HUES64 (cell line): ENCODE results near the gene CFAP90.

Experiments used
- H3K27ac ChIP-seq: 2 replicates; pipeline ENCODE4 v1.7.0; 2013; ENCODE audit warnings: low read depth, low read length, inconsistent platforms
- H3K27me3 ChIP-seq: 2 replicates; pipeline ENCODE4 v1.6.1; 2013; ENCODE audit warnings: mild to moderate bottlenecking, low read length; ENCODE audit not compliant: insufficient read depth
- H3K36me3 ChIP-seq: 2 replicates; pipeline ENCODE4 v1.6.1; 2013; ENCODE audit warnings: mild to moderate bottlenecking, low read length; ENCODE audit not compliant: insufficient read depth
- H3K4me1 ChIP-seq: 2 replicates; pipeline ENCODE4 v1.6.1; 2013; ENCODE audit warnings: mild to moderate bottlenecking, low read length, moderate library complexity; ENCODE audit not compliant: insufficient read depth
- H3K4me3 ChIP-seq: 2 replicates; pipeline ENCODE4 v1.5.1; 2013; ENCODE audit warnings: mild to moderate bottlenecking, low read length, moderate library complexity
- H3K9ac ChIP-seq: 2 replicates; pipeline ENCODE4 v1.6.1; 2013; ENCODE audit warnings: mild to moderate bottlenecking, low read depth, low read length
- H3K9me3 ChIP-seq: 2 replicates; pipeline ENCODE4 v1.6.1; 2013; ENCODE audit warnings: low read depth, low read length; ENCODE audit not compliant: insufficient read depth
- WGBS: fragments of 150-250, 120-280 bp; methylation state at CpG from one replicate; pipeline ENCODE4 v1.1.7; 2013; ENCODE audit warnings: missing lambda C conversion rate; 5-methylcytosine and 5-hydroxymethylcytosine counted together

CFAP90 gene

GRCh38 chr5:7848296-7848695 lies 2.6 kb downstream of the CFAP90 start:
- 96% methylated on average over 2 of the region's 2 CpGs for WGBS
- H3K36me3 ChIP-seq, result no peaks in the 10 kb centered on the region
- peaks cover 26% of the 10 kb centered on the region for H3K27me3 ChIP-seq

GRCh38 chr5:7846327-7846726 lies 4.6 kb downstream of the CFAP90 start:
- no peak overlapping the region for H3K4me3 ChIP-seq
- 75% methylated on average over 4 of the region's 5 CpGs for WGBS
- peaks cover 19% of the 10 kb centered on the region for H3K27me3 ChIP-seq
- H3K9ac ChIP-seq, result no peak overlapping the region
- peaks cover 4% of the 10 kb centered on the region; the same call in 1 of the 2 replicates for H3K4me1 ChIP-seq
- H3K9me3 ChIP-seq, result no peaks in the 10 kb centered on the region
- H3K36me3 ChIP-seq, result no peaks in the 10 kb centered on the region
- no peak overlapping the region for H3K27ac ChIP-seq

More at GRCh38 chr5:7848296-7848695, 2.6 kb downstream of the CFAP90 start:
- Histone ChIP-seq H3K27ac (no peak overlapping the region), H3K4me1 (peaks cover 4% of the 10 kb centered on the region; the same call in 1 of the 2 replicates), H3K9me3 (no peaks in the 10 kb centered on the region), H3K9ac (no peak overlapping the region), H3K4me3 (no peak overlapping the region)

- Histone ChIP-seq H3K27ac (no peak overlapping the region), H3K9ac (no peak overlapping the region), H3K9me3 (no peaks in the 10 kb centered on the region), H3K4me1 (peaks cover 4% of the 10 kb centered on the region; the same call in 1 of the 2 replicates), H3K27me3 (peaks cover 16% of the 10 kb centered on the region), H3K36me3 (no peaks in the 10 kb centered on the region), H3K4me3 (no peak overlapping the region)
- WGBS, result 94% methylated on average over 7 of the region's 7 CpGs
Observed at GRCh38 chr5:7845557-7845956, 5.4 kb downstream of the CFAP90 start.

- no peaks in the 10 kb centered on the region for H3K9me3 ChIP-seq
- H3K4me1 ChIP-seq, result peaks cover 4% of the 10 kb centered on the region; the same call in 1 of the 2 replicates
- peaks cover 16% of the 10 kb centered on the region for H3K27me3 ChIP-seq
- no peak overlapping the region for H3K27ac ChIP-seq
- no peaks in the 10 kb centered on the region for H3K36me3 ChIP-seq
- H3K9ac ChIP-seq, result no peak overlapping the region
- no peak overlapping the region for H3K4me3 ChIP-seq
Observed at GRCh38 chr5:7844901-7845300, 6.0 kb downstream of the CFAP90 start.

- Histone ChIP-seq H3K9ac (no peak overlapping the region), H3K4me3 (no peak overlapping the region), H3K27me3 (no peaks in the 10 kb centered on the region), H3K27ac (no peak overlapping the region), H3K4me1 (no peaks in the 10 kb centered on the region), H3K9me3 (no peaks in the 10 kb centered on the region), H3K36me3 (no peaks in the 10 kb centered on the region)
- WGBS, result 79% methylated on average over 2 of the region's 2 CpGs
Observed at GRCh38 chr5:7842531-7842930, 8.4 kb downstream of the CFAP90 start.

GRCh38 chr5:7837403-7837802 lies 13.5 kb downstream of the CFAP90 start:
- Histone ChIP-seq H3K27me3 (no peaks in the 10 kb centered on the region), H3K27ac (no peak overlapping the region), H3K9me3 (no peaks in the 10 kb centered on the region), H3K4me3 (no peak overlapping the region), H3K36me3 (no peaks in the 10 kb centered on the region), H3K4me1 (no peaks in the 10 kb centered on the region), H3K9ac (no peak overlapping the region)
- WGBS, result 84% methylated on average over 3 of the region's 3 CpGs

- WGBS, result 96% methylated on average over 2 of the region's 4 CpGs
Observed at GRCh38 chr5:7834982-7835381, 16.0 kb downstream of the CFAP90 start.

GRCh38 chr5:7828269-7828668 lies 22.7 kb downstream of the CFAP90 start:
- Histone ChIP-seq H3K27me3 (no peaks in the 10 kb centered on the region), H3K36me3 (peaks cover 18% of the 10 kb centered on the region)
- WGBS, result 93% methylated on average over 10 of the region's 10 CpGs

More at GRCh38 chr5:7834982-7835381, 16.0 kb downstream of the CFAP90 start:
- Histone ChIP-seq H3K9me3 (no peaks in the 10 kb centered on the region), H3K4me1 (no peaks in the 10 kb centered on the region), H3K27ac (no peak overlapping the region), H3K36me3 (no peaks in the 10 kb centered on the region), H3K27me3 (no peaks in the 10 kb centered on the region), H3K9ac (no peak overlapping the region), H3K4me3 (no peak overlapping the region)

GRCh38 chr5:7827610-7828009 lies 23.3 kb downstream of the CFAP90 start:
- H3K9me3 ChIP-seq, result no peaks in the 10 kb centered on the region
- 96% methylated on average over 6 of the region's 6 CpGs for WGBS
- H3K9ac ChIP-seq, result no peak overlapping the region
- H3K36me3 ChIP-seq, result peaks cover 24% of the 10 kb centered on the region
- no peak overlapping the region for H3K4me3 ChIP-seq
- no peaks in the 10 kb centered on the region for H3K27me3 ChIP-seq
- no peak overlapping the region for H3K27ac ChIP-seq
- no peaks in the 10 kb centered on the region for H3K4me1 ChIP-seq

More at GRCh38 chr5:7828269-7828668, 22.7 kb downstream of the CFAP90 start:
- H3K4me3 ChIP-seq, result no peak overlapping the region
- H3K9ac ChIP-seq, result no peak overlapping the region
- H3K27ac ChIP-seq, result no peak overlapping the region
- no peaks in the 10 kb centered on the region for H3K9me3 ChIP-seq
- H3K4me1 ChIP-seq, result no peaks in the 10 kb centered on the region

- Histone ChIP-seq H3K36me3 (peaks cover 41% of the 10 kb centered on the region), H3K4me1 (no peaks in the 10 kb centered on the region), H3K9ac (no peak overlapping the region), H3K27me3 (no peaks in the 10 kb centered on the region), H3K27ac (no peak overlapping the region), H3K4me3 (no peak overlapping the region), H3K9me3 (no peaks in the 10 kb centered on the region)
- WGBS, result 95% methylated on average over 11 of the region's 11 CpGs
Observed at GRCh38 chr5:7825630-7826029, 25.3 kb downstream of the CFAP90 start.

GRCh38 chr5:7824995-7825394 lies 25.9 kb downstream of the CFAP90 start:
- 97% methylated on average over 18 of the region's 18 CpGs for WGBS
- H3K4me1 ChIP-seq, result no peaks in the 10 kb centered on the region
- H3K4me3 ChIP-seq, result no peak overlapping the region
- no peaks in the 10 kb centered on the region for H3K27me3 ChIP-seq
- no peak overlapping the region for H3K9ac ChIP-seq
- no peak overlapping the region for H3K27ac ChIP-seq
- H3K9me3 ChIP-seq, result no peaks in the 10 kb centered on the region
- peaks cover 44% of the 10 kb centered on the region for H3K36me3 ChIP-seq

- Histone ChIP-seq H3K4me1 (no peaks in the 10 kb centered on the region), H3K27me3 (no peaks in the 10 kb centered on the region), H3K4me3 (no peak overlapping the region), H3K36me3 (peaks cover 58% of the 10 kb centered on the region), H3K9ac (no peak overlapping the region), H3K9me3 (no peaks in the 10 kb centered on the region), H3K27ac (no peak overlapping the region)
- 89% methylated on average over 8 of the region's 8 CpGs for WGBS
Observed at GRCh38 chr5:7823594-7823993, 27.3 kb downstream of the CFAP90 start.
